ENCODE data around the gene PTPRZ1. TPM values are rescaled to one million over a fixed set of nuclear protein-coding genes. Genes with fewer than 3 reads are reported as not detected.

PTPRZ1 gene
- total and polyA plus RNA-seq, 12 donors: 0.09 to 0.87 (median 0.36) TPM

DNA sequence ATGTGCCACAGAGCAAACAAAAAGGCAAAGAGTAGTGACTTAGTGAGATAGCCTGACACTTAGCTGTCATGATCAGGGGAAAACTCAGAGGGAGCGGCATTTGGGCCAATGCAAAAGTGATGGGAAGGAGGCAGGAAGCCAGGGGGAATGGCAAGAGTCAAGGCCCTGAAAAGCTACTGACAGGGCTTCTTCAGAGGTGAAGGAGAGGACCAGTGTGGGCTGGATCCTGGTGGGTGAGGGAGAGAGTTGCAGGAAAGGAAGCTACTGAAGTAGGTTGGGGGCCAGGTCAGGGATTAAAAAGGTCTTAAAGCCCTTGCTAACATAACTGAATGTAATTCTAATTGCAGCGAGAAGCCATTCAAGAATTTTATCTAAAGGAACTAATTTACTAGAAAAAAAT lies 154.1 kb downstream of the PTPRZ1 start:
- DNase-seq: no peak
- no peak overlapping the region for H3K4me3 ChIP-seq
- no peak for ATAC-seq
- WGBS, 2 donors: 91 to 99% methylated on average over 2 of the region's 2 CpGs
- intact Hi-C loops (cut with DNase I): no loop called here
- H3K27ac ChIP-seq: no peak overlapping the region
- no peaks in the 10 kb centered on the region for H3K27me3 ChIP-seq
- no peaks in the 10 kb centered on the region for H3K4me1 ChIP-seq
- H3K36me3 ChIP-seq: no peaks in the 10 kb centered on the region
- no peaks in the 10 kb centered on the region for H3K9me3 ChIP-seq
- TF ChIP-seq, protein P1, sequence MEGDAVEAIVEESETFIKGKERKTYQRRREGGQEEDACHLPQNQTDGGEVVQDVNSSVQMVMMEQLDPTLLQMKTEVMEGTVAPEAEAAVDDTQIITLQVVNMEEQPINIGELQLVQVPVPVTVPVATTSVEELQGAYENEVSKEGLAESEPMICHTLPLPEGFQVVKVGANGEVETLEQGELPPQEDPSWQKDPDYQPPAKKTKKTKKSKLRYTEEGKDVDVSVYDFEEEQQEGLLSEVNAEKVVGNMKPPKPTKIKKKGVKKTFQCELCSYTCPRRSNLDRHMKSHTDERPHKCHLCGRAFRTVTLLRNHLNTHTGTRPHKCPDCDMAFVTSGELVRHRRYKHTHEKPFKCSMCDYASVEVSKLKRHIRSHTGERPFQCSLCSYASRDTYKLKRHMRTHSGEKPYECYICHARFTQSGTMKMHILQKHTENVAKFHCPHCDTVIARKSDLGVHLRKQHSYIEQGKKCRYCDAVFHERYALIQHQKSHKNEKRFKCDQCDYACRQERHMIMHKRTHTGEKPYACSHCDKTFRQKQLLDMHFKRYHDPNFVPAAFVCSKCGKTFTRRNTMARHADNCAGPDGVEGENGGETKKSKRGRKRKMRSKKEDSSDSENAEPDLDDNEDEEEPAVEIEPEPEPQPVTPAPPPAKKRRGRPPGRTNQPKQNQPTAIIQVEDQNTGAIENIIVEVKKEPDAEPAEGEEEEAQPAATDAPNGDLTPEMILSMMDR (IDR thresholded peaks at IDR 0.05): no peak

DNA sequence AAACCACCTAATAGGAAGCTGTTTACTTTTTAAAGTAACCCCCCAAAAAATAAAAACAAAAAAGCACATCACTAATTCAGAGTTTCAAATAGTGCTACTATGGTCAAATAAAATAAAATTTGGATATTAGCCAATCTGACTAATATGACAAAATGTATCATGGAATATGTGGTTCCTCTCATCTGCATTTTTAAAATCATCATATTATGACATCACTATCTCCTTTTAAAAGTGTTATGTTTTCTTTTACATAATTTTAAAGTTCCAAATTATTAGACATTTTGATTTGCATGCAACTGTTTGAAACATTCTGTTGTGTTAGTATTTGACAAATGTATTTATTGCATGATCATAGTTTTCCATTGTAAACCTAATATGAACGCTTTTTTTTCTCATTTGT lies 160.7 kb downstream of the PTPRZ1 start:
- Histone ChIP-seq H3K4me3 (no peak overlapping the region), H3K4me1 (no peaks in the 10 kb centered on the region), H3K9me3 (no peaks in the 10 kb centered on the region), H3K36me3 (no peaks in the 10 kb centered on the region), H3K27me3 (peaks cover 0 to 6% (median 0%) of the 10 kb centered on the region in 7 donors), H3K27ac (no peak overlapping the region)
- WGBS, 2 donors: 85 to 91% methylated on average over 1 of the region's 1 CpG
- TF ChIP-seq, protein P1 (IDR thresholded peaks at IDR 0.05): no peak
- ATAC-seq: no peak
- no peak for DNase-seq
- intact Hi-C loops (cut with DNase I): no loop called here

DNA sequence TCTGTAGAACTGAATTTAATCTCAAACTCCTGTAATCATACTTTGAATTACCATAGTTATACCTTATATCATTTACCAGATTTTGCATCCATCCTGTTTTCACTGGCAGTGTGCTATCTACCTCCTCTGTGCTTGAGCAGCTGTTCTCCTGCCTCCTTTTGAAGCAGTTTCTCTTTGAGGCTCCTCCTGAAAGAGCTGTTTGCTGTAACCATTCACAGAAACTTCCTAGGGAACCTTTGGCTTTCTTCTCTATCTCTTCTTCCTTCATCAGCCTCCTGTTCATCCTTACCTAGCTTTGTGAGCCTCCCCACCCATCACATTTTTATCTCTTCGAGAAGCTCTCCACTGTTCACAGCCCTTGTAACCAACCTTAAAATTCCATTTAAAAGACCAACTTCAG lies 162.9 kb downstream of the PTPRZ1 start:
- peaks cover 0 to 6% (median 0%) of the 10 kb centered on the region in 7 donors for H3K27me3 ChIP-seq
- intact Hi-C loops (cut with DNase I): no loop called here
- ATAC-seq (no peak), DNase-seq (no peak)
- 90 to 91% methylated on average over 1 of the region's 1 CpG for WGBS, 2 donors
- H3K4me1 ChIP-seq: no peaks in the 10 kb centered on the region
- H3K36me3 ChIP-seq: no peaks in the 10 kb centered on the region
- no peak overlapping the region for H3K4me3 ChIP-seq
- TF ChIP-seq, protein P1 (IDR thresholded peaks at IDR 0.05): no peak
- H3K27ac ChIP-seq: no peak overlapping the region
- H3K9me3 ChIP-seq: no peaks in the 10 kb centered on the region

DNA sequence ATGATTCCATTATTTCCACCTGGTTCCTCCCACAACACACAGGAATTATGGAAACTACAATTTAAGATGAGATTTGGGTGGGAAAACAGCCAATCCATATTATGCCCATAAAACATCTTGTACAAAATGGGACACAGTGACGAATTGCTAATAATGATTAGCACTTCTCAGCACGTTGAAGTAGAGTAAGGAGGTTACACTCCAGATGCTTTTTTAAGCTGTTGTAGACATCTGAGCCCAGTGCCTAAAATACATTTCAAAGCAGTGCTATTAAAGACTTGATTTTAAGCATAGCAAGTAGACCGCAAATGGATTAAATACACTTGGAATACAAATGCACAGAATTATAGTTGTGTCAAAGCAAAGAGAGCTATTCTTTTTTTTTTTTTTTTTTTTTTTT lies 165.2 kb downstream of the PTPRZ1 start:
- Histone ChIP-seq H3K27me3 (peaks cover 0 to 6% (median 0%) of the 10 kb centered on the region in 7 donors), H3K36me3 (no peaks in the 10 kb centered on the region), H3K27ac (no peak overlapping the region), H3K4me1 (no peaks in the 10 kb centered on the region), H3K9me3 (no peaks in the 10 kb centered on the region), H3K4me3 (no peak overlapping the region)
- 77 to 78% methylated on average over 3 of the region's 3 CpGs for WGBS, 2 donors
- TF ChIP-seq, protein P1 (IDR thresholded peaks at IDR 0.05): no peak
- DNase-seq (no peak), ATAC-seq (no peak)
- intact Hi-C loops (cut with DNase I): no loop called here

Measured in heart right ventricle (tissue), 16 donors.